ENCODE results near the gene C1orf185.
A peak's percentile ranks its signal among the peaks of the same experiment; 100 is the strongest.
"Not testable (repeated sequence)": the region's sequence is repeated elsewhere in the genome, so short reads cannot be mapped to it uniquely, and the experiment has no call there.

Gene C1orf185

GRCh38 chr1:51168266-51168845 is 66.3 kb downstream of the C1orf185 start:
- peak; percentile 44 for ATAC-seq
- no peak for DNase-seq (ENCODE audit: low spot score in 2 of 2)
- Mint-ChIP-seq H3K36me3 (no peaks in the 10 kb centered on the region), H3K27ac (no peak overlapping the region), H3K4me1 (no peaks in the 10 kb centered on the region), H3K4me3 (no peak overlapping the region), H3K9me3 (no peaks in the 10 kb centered on the region)

GRCh38 chr1:51168936-51169335 is 66.9 kb downstream of the C1orf185 start:
- Mint-ChIP-seq H3K36me3 (no peaks in the 10 kb centered on the region), H3K4me1 (no peaks in the 10 kb centered on the region), H3K27ac (no peak overlapping the region), H3K9me3 (no peaks in the 10 kb centered on the region), H3K4me3 (no peak overlapping the region)
- ATAC-seq: no peak
- no peak for DNase-seq (ENCODE audit: low spot score in 2 of 2)

GRCh38 chr1:51170342-51170741 is 68.3 kb downstream of the C1orf185 start:
- H3K4me3 Mint-ChIP-seq: no peak overlapping the region
- DNase-seq (ENCODE audit: low spot score in 2 of 2): no peak
- no peaks in the 10 kb centered on the region for H3K36me3 Mint-ChIP-seq
- no peaks in the 10 kb centered on the region for H3K4me1 Mint-ChIP-seq
- no peaks in the 10 kb centered on the region for H3K9me3 Mint-ChIP-seq
- H3K27ac Mint-ChIP-seq: no peak overlapping the region
- ATAC-seq: no peak

GRCh38 chr1:51172811-51173210 is 70.8 kb downstream of the C1orf185 start:
- no peak overlapping the region for H3K4me3 Mint-ChIP-seq
- ATAC-seq: no peak
- no peaks in the 10 kb centered on the region for H3K4me1 Mint-ChIP-seq
- H3K27ac Mint-ChIP-seq: no peak overlapping the region
- no peak for DNase-seq (ENCODE audit: low spot score in 2 of 2)
- no peaks in the 10 kb centered on the region for H3K36me3 Mint-ChIP-seq
- H3K9me3 Mint-ChIP-seq: no peaks in the 10 kb centered on the region

- no peaks in the 10 kb centered on the region for H3K36me3 Mint-ChIP-seq
- no peaks in the 10 kb centered on the region for H3K4me1 Mint-ChIP-seq
- DNase-seq (ENCODE audit: low spot score in 2 of 2): no peak
- no peaks in the 10 kb centered on the region for H3K9me3 Mint-ChIP-seq
- H3K4me3 Mint-ChIP-seq: no peak overlapping the region
- H3K27ac Mint-ChIP-seq: no peak overlapping the region
- no peak for ATAC-seq
Measured at GRCh38 chr1:51175278-51175677, 73.2 kb downstream of the C1orf185 start.

- not testable (repeated sequence) for H3K4me1 Mint-ChIP-seq, H3K27ac Mint-ChIP-seq
Measured at GRCh38 chr1:51177988-51178387, 76.0 kb downstream of the C1orf185 start.

GRCh38 chr1:51188230-51188629 is 86.2 kb downstream of the C1orf185 start:
- Mint-ChIP-seq H3K4me3 (no peak overlapping the region), H3K9me3 (no peaks in the 10 kb centered on the region), H3K27ac (no peak overlapping the region), H3K4me1 (no peaks in the 10 kb centered on the region), H3K36me3 (no peaks in the 10 kb centered on the region)
- DNase-seq (ENCODE audit: low spot score in 2 of 2): no peak
- ATAC-seq: no peak

More at GRCh38 chr1:51177988-51178387, 76.0 kb downstream of the C1orf185 start:
- ATAC-seq; DNase-seq (ENCODE audit: low spot score in 2 of 2); H3K4me3 Mint-ChIP-seq; H3K9me3 Mint-ChIP-seq; H3K36me3 Mint-ChIP-seq: not testable (repeated sequence)

GRCh38 chr1:51189421-51190073 is 87.5 kb downstream of the C1orf185 start:
- ATAC-seq (no peak), DNase-seq (ENCODE audit: low spot score in 2 of 2) (peak in 1 of 2 donors; percentile 11)
- Mint-ChIP-seq H3K4me1 (no peaks in the 10 kb centered on the region), H3K4me3 (no peak overlapping the region), H3K9me3 (no peaks in the 10 kb centered on the region), H3K27ac (no peak overlapping the region), H3K36me3 (no peaks in the 10 kb centered on the region)

GRCh38 chr1:51190961-51191360 is 88.9 kb downstream of the C1orf185 start:
- H3K4me1 Mint-ChIP-seq: no peaks in the 10 kb centered on the region
- no peaks in the 10 kb centered on the region for H3K9me3 Mint-ChIP-seq
- no peaks in the 10 kb centered on the region for H3K36me3 Mint-ChIP-seq
- ATAC-seq (no peak), DNase-seq (ENCODE audit: low spot score in 2 of 2) (no peak)
- no peak overlapping the region for H3K27ac Mint-ChIP-seq
- no peak overlapping the region for H3K4me3 Mint-ChIP-seq

GRCh38 chr1:51192213-51192843 is 90.3 kb downstream of the C1orf185 start:
- Mint-ChIP-seq H3K27ac (no peak overlapping the region), H3K4me1 (no peaks in the 10 kb centered on the region), H3K9me3 (no peaks in the 10 kb centered on the region), H3K4me3 (no peak overlapping the region), H3K36me3 (no peaks in the 10 kb centered on the region)
- ATAC-seq (no peak), DNase-seq (ENCODE audit: low spot score in 2 of 2) (peak; percentile 19 to 71)

GRCh38 chr1:51193564-51193963 is 91.5 kb downstream of the C1orf185 start:
- Mint-ChIP-seq H3K9me3 (no peaks in the 10 kb centered on the region), H3K4me1 (no peaks in the 10 kb centered on the region), H3K4me3 (no peak overlapping the region), H3K27ac (no peak overlapping the region), H3K36me3 (no peaks in the 10 kb centered on the region)
- DNase-seq (ENCODE audit: low spot score in 2 of 2) (no peak), ATAC-seq (no peak)
